GM21619 (cell line): Measurements from ENCODE around the gene CERS1.

Experiments
- ATAC-seq: cut with Tn5 transposase; IDR thresholded peaks from one replicate; pipeline ENCODE4 v1.9.1; 2021; ENCODE audit not compliant: unreplicated experiment

The CERS1 gene

DNA sequence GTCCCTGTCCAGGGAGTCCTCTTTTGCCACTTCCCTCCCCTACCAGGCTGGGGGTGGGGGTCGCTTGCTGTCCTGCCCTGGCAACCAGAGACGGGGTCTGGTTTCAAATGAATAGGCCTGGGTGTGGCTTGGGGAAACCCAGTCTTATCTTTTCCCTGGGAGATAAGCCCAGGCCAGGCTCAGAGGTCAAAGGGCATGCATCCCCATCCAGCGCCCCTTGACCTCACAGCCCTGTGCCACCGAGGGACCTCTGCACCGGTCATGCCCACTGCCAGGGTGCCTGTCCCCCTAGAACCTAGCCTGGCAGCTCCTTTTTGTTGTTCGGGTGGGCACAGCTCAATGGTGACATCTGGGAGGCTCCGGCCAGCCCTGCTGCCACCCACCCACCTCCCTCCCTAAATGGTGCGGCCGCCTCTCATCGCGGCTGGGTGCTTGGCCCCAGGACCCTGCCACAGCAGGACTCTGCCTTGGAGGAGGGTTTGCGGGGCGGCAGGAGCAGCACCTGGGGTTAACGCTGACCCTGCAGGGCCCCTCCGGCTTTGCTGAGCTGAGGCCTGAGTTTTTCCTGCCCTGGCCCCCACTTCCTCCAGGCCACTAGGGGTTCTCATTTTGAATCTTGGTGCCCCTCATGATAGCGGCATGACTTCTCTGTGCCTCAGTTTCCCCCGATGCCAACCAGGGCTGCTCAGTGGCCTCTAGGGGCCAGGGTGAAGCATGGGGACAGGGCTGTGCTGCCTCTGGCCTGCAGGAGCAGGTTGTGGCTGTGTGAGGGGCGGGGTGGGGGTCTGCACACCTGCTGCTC, 2.9 kb upstream of the CERS1 start:
- no peak for ATAC-seq

GRCh38 chr19:18898081-18898606, 2.2 kb upstream of the CERS1 start:
- no peak for ATAC-seq

DNA sequence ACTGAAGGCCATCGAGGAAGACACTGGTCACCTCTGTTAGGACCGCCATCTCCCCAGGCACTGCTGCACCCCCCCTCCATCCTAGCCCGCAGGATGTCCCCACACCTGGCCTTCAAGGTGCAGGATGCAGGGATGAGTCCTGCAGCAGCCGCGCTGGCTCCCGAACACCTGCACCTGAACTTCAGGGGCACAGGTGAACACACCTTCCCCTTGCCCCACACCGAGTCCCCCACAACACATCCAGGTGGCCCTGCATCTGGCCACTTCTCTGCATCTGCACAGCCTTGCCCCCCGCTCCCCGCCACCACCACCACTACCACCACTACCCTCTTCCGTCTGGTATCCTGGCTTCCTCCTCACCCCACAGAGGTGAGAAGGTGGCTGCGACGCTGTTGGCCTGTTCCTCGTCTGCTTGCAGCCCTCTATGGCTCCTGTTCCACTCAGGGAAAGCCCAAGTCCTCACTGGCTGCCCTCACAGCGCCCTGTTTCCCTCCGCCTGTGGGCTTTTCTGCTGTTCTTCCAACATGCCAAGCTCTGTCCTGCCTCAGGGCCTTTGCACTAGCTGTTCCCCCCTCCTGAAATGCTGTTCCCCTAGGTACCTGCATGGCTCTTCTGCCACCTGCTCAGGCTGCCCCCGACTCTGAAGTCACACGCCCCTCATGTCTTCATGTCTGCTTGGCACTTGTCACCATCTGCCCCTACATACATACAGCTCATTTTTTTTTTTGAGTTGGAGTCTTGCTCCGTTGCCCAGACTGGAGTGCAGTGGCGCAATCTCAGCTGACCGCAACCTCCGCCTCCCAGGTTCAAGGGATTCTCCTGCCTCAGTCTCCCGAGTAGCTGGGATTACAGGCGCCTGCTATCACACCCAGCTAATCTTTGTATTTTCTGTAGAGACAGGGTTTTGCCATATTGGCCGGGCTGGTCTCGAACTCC, 1.4 kb upstream of the CERS1 start:
- ATAC-seq: no peak

DNA sequence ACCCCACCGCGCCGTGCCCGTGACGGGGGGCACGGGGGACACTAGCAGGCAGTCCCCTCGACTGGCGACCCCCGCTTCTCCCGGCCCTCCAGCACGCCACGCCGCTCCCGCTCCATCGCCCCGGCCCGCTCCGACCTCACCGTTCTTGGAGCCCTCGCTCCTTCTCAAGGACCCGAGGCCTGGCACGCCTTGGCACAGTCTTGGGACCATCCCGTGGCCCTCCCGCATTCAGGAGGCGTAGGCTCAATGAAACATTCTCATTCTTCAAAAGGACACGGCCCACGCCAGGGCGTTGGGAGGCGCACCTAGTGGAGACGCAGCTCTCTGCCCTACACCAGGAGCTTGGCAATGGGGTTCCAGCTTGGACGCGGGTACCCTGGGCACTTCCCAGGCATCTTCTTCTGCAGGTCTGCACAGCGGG, 473 bp upstream of the CERS1 start:
- no peak for ATAC-seq

DNA sequence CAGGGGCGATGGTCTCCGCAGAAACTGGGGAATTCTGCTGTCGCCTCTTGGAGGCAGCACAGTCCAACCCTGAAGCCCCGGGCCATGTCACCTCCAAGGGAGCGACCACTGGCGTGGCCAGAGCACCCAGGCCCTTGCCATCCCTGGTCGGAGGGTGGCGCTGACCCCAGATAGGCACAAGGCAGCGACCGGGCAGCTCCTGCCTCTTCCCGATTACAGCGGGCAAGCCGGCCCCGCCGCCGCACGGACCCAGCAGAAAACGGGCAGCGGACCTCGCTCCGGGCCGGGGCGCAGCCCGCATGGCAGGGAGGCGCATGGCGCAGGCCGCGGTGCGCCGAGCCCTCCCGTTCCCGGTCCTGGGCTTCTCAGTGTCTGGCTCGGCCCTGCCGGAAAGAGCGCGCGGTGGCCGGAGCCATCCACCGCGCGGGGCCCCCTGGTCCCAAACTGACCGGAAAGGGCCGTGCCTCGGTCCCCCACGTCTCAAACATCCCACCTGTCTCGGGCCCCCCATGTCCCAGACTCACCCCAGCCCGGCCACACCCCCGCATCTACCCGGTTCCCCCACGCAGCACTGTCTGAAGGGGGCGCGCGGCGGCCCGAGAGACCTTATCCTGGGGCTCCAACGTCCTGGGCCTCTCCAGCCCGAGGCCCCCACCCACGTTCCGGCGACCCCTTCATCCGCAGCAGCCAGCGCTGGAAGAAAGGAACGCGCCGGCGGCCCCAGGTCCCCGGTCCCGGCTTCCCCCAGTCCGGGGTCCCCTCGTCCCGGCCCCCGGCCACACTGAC, 727 bp downstream of the CERS1 start:
- ATAC-seq: no peak

DNA sequence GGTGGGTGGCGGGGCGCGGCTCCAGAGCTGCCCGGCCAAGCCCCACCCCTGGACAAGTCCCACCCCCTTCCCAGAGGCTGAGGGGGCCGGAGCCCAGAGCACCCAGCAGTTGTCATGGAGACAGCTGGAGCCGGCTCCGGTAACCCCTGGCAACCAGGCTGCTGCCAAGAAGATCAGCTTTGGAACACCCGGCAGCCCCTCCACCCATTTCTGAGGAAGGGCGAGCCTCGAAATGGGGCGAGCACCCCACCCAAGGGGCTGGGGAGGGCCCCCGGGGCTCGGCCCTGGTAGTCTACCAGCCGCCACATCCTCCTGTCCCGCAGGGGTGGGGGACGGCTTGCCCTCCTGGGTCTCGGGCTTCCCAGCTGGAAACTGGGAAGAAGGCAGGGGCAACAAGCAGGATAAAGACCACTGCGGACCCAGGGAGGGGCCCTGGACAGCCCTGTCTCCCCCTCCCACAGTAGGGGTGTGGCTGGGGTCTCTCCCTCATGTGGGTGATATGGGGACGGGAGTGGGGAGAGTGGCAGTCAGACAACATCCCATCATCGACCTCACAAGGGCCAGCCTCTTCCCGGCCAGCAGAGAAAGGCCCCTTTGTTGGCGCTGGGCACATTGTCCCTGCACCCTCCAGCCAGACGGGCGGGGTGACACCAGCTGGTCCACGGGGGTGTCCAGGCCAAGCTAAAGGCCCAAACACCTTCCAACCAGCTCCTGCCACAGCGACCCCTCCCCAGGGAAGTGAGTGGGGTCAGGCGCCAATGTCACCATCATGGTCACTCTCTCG, 1.5 kb downstream of the CERS1 start:
- ATAC-seq: no peak

DNA sequence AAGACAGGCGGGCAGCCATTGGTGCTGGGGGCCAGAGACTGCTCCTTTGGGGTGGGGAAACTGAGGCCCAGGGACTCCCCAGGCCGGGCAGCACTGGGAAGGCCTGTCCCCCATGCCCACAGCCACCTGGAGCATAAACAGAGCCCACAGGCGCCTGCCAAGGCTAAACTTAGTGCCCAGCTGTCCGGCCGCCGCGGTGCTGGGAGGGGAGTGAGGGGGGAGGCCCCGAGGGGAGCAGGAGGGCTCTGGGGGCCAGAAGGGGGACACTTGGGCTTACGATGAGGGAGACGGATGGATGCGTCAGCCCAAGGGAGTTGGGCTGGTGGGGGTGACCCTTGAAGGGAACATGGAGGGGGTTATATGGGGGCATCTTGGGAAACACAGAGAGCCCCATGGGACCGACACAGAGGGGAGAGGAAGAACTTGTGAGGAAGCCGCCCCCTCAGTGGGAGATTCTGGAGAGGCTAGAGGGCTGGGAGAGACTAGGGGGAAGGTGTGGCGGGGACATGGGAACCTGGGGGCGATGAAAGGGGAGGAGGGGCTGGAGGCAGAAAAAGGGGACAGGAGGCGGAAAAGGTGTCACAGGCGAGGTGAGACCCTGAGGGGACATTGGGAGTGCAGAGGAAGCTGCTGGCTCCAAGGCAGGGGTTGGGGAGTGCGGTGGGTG, 2.2 kb downstream of the CERS1 start:
- no peak for ATAC-seq

- no peak for ATAC-seq
These were observed 5.8 kb downstream of the CERS1 start for GRCh38 chr19:18889949-18890745.

DNA sequence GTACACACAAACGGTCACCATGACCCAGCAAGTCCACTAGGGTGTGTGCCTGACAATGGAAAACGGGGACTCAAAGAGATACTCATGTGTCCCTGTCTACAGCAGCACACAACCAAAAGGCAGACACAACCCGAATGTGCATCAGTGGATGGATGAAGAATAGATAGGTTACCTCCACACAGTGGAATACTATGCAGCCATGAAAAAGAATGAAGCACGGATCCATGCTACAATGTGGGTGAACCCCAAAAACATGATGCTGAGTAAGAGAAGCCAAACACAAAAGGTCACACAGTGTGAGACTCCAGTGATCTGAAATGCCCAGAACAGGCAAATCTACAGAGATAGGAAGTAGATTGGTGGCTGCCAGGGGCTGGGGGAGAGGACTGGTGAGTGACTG, 9.0 kb downstream of the CERS1 start:
- ATAC-seq: no peak

DNA sequence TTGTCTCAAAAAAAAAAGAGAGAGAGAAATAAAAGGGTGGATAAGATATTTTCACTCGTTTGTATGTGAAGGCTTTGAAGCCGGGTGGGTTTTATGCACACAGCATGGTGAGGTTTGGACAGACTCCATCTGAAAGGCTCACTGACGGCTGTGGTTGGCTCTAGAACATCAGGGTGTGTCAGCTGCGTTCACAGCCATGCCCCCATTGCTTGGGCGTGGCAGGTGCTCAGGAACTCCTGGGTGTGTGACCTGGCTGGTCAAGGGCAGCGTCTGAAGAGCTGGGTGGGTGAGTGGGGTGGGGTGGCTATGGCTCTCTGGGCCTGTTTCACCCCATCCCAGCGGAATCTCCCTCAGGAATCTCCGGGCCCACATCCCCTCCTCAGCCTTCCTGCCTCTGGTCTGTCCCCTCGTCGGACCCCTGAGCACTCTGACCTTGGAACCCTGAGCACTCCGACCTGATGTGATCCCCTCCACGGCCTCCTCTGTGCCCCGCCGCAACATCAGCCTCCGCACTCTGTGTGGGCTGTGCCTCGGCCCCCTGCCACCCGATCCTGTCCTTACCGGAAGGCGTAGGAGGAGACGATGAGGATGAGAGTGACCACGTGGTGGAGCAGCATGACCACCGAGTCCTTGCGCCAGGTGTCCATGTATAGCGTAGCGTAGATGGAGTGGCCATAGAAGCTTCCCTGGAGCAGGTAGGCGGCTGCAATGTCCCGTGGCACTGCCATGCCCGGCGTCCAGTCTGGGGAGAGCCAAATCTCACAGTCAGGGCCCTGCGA, 12.2 kb downstream of the CERS1 start:
- no peak for ATAC-seq

DNA sequence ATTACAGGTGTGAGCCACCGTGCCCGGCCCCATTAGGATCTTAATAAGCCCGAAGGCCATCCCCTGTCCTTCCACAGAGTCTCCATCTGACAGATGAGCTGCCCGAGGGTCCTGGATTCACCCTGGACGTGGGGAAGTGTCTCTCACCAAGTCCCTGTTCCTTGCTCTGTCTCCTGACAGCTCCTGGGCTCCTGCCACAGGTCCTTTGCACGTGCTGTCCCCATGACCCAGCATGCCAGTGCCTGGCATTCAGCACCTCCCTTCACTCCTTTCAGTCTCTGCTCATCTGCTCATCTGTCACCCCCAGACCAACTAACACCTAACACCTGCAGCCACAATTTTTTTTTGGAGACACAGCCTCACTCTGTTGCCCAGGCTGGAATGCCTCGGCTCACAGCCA, 14.5 kb downstream of the CERS1 start:
- ATAC-seq: no peak

- ATAC-seq: no peak
These were observed 16.2 kb downstream of the CERS1 start for GRCh38 chr19:18879579-18880373.

DNA sequence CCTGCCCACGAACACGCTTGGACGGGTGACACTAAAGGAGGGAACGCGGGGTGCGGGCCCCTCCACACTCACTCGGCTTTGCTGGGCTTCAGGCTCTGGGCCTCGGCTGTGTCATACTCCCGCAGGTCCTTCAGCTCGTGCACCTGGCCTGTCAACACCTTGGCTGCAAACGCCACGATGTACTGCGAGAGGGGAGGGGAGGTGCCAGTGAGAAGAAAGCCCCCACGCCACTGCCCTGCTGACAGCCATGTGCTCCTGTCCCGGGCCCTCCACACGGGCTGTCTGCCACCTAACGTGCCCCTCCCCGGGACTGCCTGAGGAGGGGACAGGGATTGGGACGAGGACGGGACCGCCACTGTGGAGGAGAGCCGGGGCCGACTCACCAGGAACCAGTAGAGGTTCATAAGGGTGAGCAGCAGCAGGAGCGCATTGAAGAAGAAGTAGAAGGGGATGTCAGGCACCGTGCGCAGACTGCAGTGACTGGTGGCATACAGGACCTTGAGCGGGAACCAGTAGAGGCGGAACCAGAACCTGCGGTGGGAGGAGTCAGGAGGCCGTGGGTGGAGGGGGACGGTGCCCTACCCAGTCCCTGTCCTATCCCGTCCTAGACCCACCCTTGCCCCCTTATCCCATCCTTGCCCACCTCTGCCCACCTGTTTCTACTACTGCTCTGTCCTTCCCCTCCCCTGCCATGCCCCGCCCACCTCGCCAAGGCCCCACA, 16.9 kb downstream of the CERS1 start:
- ATAC-seq: no peak

DNA sequence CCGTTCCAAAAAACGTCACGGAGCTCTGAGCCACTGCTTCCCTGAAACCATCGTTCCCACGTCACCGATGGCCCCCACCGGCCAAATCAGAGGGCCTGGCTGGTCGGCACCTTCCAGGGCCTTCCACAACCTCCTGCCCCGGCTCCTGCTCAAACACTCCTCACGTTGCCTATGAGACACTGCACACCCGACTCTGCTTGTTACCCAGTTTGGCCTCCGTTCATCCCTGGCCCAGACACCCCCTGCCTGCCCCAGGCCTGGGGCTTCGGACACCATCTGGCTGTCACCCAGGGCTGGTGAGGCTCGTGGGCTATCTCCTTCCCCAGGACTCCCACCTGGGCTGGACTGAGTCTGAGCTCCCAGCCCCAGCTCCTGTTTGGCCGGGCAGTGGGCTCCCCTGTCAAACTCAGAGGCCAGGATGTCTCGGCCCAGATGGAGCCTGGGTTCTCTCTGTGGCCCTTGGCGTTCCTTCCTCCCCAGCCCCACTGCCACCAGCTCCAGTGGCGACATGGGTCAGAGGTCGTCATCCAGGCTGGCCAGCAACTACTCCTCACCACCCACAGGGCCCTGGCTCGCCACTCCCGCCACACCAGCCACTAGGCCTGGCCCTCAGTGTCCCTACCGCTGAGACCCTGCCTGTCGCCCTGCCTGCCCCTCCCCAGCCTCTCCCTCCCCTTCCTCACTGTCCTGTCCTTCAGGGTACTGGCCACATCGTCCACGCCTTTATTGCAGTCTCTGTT, 17.7 kb downstream of the CERS1 start:
- no peak for ATAC-seq

DNA sequence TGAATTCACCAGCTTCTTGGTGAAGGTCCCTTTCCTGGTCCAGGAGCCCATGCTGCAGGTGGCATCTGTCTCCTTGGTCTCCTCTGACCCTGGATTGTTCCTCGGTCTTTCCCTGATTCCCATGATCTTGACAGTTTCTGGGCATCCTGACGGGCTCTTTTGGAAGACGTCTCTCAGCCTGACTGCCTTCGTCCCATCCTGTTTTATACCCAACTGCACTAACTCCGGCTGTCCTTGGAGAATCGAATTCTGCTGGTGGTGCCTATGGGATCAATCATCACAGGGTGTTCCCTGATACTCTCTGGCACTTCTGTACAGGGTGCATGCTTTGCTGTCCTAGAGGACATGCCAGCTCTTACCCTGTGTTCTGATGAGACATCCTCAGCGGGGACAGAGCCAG, 19.1 kb downstream of the CERS1 start:
- no peak for ATAC-seq

DNA sequence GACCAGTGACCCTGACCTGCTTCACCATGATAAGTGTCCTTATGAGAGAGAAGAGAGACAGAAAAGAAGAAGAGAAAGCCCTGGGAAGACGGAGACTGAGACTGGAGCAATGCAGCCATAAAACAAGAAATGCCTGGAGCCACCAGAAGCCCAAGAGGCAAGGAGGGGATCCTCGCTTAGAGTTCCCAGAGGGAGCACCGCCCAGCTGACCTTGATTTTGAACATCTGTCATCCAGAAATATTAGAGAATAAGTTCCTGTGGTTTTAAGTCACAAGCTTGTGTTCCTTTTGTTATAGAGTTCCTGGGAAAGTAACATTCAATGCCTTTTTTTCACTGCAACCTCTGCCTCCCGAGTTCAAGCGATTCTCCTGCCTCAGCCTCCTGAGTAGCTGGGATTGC, 20.2 kb downstream of the CERS1 start:
- ATAC-seq: no peak
